D721Med (cell line): ENCODE data around the gene NUP214.
"Not testable (repeated sequence)": the region's sequence is repeated elsewhere in the genome, so short reads cannot be mapped to it uniquely, and the experiment has no call there.

Source experiments
- DNase-seq: peaks from one replicate; pipeline ENCODE4 v3.0.0; 2011; ENCODE audit warnings: low spot score; ENCODE audit not compliant: insufficient read length
- FAIRE-seq: peaks from 2 replicates; lab custom pipeline; 2011; peaks lifted over from hg19 to GRCh38; lab: Jason Lieb, UNC
- TF ChIP-seq, protein P1 (sequence below): IDR thresholded peaks from 2 replicates; pipeline ENCODE4 v1.5.1; 2012; ENCODE audit warnings: mild to moderate bottlenecking, control low read depth; ENCODE audit not compliant: insufficient read depth; ENCODE audit errors: missing control alignments

The NUP214 gene

DNA sequence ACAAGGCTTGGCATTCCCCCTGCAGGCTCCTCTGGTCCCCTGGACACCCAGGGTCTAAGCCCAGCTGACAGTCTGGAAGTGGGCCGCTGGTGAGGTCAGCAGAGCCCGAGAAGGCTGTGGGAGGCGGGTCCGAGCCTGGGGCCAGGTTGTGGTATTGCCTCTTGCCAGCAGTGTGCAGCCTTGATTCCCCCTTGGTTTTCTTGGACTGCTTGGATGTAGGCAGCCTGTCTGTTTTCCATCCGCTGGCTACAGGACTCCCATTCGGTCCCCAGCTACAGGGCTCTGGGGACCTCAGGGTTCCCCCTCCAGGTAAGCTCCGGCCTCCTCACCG, 27.5 kb upstream of the NUP214 start:
- DNase-seq (no peak), FAIRE-seq (no peak)
- TF ChIP-seq, protein P1, sequence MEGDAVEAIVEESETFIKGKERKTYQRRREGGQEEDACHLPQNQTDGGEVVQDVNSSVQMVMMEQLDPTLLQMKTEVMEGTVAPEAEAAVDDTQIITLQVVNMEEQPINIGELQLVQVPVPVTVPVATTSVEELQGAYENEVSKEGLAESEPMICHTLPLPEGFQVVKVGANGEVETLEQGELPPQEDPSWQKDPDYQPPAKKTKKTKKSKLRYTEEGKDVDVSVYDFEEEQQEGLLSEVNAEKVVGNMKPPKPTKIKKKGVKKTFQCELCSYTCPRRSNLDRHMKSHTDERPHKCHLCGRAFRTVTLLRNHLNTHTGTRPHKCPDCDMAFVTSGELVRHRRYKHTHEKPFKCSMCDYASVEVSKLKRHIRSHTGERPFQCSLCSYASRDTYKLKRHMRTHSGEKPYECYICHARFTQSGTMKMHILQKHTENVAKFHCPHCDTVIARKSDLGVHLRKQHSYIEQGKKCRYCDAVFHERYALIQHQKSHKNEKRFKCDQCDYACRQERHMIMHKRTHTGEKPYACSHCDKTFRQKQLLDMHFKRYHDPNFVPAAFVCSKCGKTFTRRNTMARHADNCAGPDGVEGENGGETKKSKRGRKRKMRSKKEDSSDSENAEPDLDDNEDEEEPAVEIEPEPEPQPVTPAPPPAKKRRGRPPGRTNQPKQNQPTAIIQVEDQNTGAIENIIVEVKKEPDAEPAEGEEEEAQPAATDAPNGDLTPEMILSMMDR: no peak

DNA sequence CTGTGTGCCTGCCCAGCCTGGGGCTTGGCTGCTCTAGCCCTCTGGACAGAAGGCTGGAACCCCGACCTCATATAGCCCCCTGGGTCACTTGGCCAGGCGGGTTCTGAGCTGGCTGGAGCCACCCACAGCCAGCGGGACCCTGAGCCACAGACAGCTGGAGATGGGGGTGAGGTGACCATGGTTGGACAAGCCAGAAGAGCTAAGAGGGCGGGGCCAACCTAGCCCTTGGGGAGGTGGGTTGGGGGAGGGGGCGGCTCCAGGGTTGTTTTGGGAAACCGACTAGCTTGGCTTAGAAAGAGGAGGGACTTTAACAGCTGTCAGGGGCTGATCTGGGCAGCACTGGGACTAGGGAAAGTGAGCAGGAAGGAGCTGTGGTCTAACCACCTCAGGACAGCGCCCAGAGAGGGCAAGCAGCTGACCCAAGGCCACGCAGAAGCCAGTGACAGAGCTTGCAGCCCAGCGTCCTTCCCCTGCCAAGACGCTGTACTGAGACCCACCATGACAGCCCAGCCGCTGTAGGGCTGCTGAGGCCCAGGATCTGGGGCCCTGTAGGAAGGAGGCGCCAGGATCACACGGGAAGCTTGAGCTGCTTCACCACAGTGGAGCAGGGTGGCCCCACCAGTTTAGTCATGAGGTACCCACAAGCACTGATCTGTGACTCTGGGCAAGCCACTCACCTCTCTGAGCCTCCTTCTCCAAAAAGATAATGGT, 26.8 kb upstream of the NUP214 start:
- TF ChIP-seq, protein P1: no peak
- DNase-seq (no peak), FAIRE-seq (no peak)

DNA sequence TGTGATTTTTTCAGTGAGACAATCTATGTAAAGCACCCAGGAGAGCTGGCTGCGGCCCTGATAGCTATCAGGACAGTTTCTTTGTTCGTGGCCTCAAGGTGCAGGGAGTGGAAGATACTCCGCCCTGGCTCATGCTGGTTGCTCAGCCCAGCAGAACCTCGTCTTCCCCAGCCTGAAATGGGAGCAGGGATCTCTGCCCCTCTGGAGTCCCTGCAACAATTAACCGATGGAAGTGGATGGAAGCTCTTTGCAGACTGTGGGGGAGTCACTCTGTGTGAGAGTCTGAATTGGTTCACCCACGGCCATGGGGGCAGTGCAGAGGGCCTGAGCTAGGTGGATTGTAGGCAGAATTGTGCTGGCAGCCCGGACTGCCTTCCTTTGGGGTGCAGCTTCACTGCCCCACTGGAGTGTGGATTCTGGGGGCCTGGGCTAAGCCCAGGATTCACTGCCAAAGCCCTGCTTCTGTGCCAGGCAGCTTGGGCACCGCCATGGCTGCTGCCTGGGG, 26.2 kb upstream of the NUP214 start:
- TF ChIP-seq, protein P1: no peak
- DNase-seq (no peak), FAIRE-seq (no peak)

GRCh38 chr9:131099845-131100244, 25.5 kb upstream of the NUP214 start:
- not testable (repeated sequence) for FAIRE-seq, DNase-seq

- DNase-seq (no peak), FAIRE-seq (no peak)
- TF ChIP-seq, protein P1: no peak
These were observed 24.9 kb upstream of the NUP214 start for GRCh38 chr9:131100445-131100844.

DNA sequence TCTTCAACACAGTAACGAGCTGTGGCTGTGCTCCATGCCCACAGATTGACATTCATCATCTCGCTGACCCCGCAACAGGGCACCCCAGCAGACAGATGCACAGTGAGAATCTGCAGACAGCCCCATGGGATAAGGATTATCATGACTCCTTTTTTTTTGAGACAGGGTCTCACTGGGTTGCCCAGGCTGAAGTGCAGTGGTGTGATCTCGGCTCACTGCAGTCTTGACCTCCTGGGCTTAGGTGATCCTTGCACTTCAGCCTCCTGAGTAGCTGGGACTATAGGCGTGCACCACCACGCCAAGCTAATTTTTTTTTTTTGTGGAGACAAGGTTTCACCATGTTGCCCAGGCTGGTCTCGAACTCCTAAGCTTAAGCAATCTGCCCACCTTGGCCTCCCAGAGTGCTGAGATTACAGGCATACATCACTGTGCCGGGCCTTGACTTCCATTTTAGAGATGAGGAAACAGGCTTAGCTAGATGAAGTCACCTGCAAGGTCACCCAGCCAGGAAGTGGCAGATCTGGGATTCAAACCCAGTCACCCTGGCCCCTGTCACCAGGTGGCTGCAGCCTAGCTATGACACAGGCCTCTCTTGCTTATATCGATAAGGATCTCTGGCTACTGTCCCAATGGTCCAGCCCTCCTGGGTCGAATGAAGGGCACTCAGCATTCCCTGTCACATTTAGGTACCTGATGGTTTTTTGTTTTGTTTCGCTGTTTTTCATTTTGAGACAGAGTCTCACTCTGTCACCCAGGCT, 24.0 kb upstream of the NUP214 start:
- TF ChIP-seq, protein P1: no peak
- no peak for FAIRE-seq
- no peak for DNase-seq

DNA sequence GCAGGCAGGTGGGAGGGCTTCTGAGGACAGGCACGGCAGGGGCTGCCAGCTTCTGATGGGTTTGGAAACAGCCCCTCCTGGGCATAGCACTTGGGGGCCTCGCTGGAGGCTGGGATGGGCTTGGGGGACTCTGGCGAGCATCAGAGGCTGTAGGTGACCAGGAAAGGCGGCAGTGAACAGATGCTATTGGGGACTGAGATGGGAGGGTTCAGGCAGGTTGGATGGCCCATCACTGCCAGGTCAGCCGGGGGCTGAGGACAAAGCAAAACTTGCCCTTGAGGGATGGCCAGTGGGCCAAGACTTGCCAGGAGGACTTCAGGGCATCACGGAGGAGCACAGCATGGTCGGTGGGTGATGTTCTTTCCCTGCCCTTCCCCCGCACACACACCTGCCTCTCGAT, 22.4 kb upstream of the NUP214 start:
- DNase-seq (no peak), FAIRE-seq (no peak)
- TF ChIP-seq, protein P1: no peak
